Frontal cortex (tissue), 4 donors: ENCODE measurements around the gene STEEP1. TPM values are rescaled to one million over a fixed set of nuclear protein-coding genes. Genes with fewer than 3 reads are reported as not detected.
A peak's percentile ranks its signal among the peaks of the same experiment; 100 is the strongest.

Experiments
- DNase-seq, 2 donors: peaks; one replicate each; pipeline ENCODE4 v3.0.0; 2012; ENCODE audit warnings: low spot score in 2 of 2
- FAIRE-seq: peaks from 2 replicates; lab custom pipeline; 2012; peaks lifted over from hg19 to GRCh38; lab: Jason Lieb, UNC
- total RNA-seq: library from RNA; depleted of rRNA; stranded (reverse); fragments of >200 nt; gene quantifications from one replicate; pipeline ENCODE4 v1.2.3, GENCODE V29; 2014
- donor health status: control.
- donor health status: control.
- donor health status: control.

Gene STEEP1
- total RNA-seq, result 35.1 TPM

DNA sequence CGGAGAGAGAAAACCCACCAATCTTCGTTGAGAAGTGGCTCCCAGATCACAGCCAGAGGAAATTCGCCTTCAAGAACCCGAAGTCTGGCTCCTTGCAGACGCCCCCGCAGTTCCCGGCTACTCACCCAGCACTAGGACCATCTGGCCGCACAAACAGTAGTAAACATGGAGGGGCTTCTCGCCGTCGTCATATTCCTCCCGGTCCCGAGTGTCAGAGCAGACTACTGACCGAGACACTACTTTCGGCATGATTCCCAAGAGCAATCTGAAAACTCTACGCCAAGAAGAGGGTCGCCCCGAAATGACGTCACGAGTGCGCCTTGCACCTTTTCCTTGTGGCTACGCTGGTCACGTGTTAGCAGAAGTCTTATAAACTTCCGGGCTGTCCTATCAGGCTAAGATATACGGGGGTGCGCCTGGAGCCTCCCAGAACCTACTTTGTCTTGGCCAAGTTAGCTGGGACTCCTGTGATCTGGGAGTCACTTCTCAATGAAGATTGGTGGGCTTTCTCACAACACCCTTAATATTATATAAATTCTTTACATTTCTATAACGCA, at the start of gene STEEP1:
Gene STEEP1, minus strand, starts transcription at position 303 of the 557 bp plus-strand sequence. Its CDS starts 54 bp downstream, at position 249.
- DNase-seq (peak; percentile 48 to 64), FAIRE-seq (no peak)

DNA sequence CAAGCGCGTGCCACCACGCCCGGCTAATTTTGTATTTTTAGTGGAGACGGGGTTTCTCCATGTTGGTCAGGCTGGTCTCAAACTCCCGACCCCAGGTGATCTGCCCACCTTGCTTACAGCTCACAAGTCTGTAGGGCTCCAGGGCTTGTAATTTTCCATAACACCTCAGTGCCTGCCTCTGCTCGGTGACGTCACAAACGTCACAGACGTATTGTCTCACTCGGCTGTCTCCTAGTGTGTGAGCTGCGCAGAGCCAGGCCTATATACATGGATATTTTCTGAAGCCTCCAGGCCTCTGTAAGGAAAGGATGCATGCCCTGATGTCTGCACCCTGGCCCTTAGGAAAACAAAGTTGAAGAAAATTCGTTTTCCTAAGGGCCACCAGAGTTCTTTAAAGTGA, 49.6 kb upstream of the STEEP1 start:
- FAIRE-seq (no peak), DNase-seq (no peak)

DNA sequence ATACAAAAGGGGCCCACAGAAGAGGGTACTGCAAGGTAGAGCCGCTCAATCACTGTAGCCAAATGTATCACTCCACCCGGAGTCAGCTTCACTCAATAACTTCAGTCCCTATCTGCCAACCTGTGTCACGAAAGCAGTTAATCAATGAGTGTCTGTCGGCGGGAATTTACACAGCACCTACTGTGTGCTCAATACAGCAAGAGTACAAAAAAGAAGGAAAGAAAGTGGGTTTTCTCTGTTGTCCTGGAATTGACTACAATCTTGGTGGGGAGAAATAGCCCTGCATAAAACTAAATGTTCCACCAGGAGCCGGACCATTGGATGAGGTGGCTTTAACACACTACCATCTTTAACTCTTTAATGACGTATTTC, 41.8 kb upstream of the STEEP1 start:
- DNase-seq, result no peak
- no peak for FAIRE-seq

DNA sequence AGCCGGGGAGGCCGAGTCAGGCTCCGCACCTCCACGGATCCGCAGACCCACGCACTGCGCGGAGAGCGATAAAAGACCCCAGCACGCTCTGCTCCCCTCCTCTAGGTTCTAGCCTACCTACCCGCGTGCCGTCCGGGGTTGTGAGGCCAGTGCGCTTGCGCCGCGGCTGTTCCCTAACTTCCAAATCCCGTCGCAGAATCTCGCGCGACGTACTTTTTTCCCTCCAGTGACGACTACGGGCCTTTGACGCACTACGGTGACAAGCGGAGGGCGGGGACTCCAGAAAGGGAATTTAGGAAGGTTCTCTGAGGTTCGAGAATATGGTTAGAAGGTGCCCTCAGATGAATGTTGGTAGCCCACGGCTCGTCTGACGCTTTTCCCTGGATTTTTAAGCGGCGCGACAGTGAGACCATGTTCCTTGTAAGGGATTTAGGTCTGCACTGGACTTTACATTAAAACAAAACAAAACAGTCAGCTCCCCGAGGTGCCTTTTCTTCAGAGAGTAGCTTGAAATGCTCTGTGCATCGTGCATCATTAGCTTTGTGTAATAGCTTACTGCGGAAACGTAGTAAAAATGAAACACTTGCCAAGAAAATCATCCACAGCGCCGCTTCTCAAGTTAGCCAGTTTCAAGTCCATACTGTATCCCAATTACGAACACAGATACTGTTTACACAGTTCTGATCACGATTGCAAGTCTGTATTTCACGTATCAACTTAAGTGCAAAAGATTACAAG, 41.2 kb upstream of the STEEP1 start, which contains the start of gene NKRF:
Gene NKRF, minus strand, starts transcription at position 145 of the 738 bp plus-strand sequence.
- FAIRE-seq (no peak), DNase-seq (peak; percentile 71 to 76)

DNA sequence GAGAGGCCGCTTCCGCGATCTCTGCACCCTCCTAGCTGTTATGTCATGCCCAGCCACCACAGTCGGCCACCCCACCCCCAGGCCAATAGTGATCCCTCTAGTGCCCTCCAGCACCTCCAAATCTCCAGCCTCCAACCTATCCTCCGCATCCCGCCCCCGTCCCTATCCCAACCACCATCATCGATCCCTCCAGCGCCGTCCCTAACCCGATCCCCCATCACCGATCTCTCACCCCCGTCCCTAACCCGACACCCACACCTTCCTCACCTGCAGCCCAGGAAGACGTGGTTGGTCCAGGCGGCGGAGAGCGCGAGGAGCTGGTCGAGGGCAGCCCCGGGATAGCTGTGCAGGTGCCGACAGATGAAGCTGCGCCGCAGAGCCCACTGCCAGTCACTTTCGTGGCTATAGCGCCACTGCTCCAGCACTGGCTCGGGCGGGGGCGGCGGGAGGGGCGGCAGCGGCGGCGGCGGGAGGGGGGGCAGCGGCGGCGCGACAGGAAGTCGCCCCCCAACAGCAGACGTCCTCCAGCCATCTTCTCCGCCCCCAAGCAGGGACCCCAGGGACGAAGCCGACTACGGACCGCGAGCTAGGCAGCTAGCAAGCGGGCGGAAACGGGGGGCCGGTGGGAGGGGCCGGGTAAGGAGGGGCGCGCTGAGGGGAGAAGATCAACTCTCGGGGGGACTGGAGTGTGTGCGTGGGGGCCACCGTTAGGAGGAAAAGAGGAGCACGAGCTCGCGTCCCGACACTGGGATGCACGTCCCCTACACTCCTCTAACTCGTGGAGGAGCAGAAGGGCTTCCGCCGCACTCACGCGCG, 40.5 kb upstream of the STEEP1 start:
- FAIRE-seq (no peak), DNase-seq (peak in 1 of 2 donors; percentile 45)

DNA sequence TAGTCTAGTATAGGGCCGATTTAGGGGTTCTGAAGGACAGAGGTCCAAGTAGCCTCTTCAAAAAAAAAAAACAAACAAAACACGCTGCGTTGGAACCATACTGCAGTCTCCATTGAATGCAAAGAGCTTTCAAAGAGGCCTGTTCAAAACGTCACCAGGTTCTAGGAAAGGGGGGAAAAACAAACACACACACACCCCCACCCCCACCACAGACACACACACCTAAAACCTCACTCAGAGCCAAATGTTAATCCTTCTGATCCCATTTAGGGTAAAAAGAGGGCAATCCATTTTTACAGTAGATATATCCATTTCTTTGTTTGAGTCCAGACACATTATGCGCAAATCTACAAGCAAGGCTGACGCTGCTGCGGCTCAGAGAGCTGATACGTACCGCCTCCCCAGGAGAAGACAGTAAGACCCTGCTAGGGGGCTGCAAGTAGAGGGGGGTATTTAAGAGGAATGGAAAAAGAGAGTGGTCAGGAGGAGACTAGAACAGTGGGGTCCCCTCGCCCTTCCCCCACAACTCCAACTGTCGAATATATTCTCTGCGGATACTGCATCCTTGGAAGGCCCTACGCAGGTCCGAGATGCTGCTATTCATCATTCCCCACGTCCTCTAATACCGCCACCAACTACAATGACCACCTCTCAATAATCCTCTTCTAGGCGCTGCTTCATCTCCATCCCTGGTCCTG, 39.7 kb upstream of the STEEP1 start:
- no peak for DNase-seq
- FAIRE-seq, result no peak

DNA sequence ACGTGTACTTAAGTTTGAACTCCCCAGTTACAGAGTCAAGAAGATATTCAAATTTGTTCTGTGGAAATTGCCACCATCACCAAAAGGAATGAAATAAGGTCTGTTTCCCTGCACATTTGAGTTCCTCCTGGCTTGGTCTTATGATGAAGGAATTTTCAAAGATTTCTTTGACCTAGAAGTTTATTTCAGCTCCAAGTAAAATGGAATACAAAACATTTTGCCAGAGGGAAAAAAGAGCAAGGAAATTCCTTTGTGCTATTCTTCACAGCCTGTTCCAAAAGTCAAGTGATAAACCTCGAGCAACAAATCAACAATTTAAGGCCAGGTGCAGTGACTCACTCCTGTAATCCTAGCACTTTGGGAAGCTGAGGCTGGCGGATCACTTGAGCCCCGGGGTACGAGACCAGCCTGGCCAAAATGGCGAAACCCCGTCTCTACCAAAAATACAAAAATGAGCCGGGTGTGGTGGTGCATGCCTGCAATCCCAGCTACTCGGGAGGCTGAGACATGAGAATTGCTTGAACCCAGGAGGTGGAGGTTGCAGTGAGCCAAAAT, 37.6 kb upstream of the STEEP1 start:
- DNase-seq (no peak), FAIRE-seq (no peak)

DNA sequence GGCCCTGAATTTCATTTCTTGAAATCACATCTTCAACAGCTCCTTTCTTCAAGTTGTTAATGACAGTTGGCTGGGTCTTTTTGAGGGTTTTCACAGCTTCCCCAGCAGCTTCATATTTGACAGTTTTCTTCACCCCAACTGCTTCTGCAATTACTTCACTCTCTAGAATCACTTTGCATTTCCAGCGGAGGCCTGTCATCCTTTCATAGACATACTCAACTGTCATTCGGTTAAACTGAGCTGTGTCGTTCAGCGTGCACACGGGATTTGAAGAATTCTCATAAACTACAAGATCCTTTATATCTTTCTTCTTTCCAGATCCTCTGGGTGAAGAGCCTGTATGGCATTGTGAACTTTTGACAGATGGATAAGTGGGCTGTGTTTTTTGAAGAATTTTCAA, 24.6 kb upstream of the STEEP1 start:
- DNase-seq (no peak), FAIRE-seq (no peak)

DNA sequence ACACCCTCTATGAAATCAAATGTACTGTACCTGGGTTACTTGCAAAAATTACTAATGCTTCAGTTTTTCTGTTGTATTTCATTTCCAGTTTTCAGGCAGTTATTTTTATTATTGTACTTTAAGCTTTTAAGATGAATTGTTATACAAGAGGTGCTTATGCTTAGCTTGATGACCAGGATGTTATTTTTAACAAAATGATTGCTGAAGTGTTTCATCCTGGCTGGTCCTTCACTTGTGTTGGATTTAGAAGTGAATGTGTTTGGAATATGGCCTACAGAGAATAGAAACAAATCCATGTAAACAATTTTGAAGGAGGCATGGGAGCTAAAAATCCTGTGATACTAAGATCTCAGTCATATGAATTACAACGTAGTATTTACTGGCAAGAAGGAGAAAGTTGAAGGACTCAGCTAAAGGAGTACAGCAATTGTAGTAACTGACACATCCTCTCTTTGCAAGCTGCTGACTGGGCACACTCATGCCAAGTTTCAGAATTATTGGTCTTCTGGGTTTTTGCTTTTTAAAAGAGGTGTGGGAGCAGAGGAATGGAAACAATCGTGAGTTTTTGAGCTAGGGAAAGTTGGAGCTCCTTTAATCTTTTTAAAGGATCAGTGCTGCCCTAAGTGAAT, 18.3 kb upstream of the STEEP1 start:
- FAIRE-seq (no peak), DNase-seq (no peak)

DNA sequence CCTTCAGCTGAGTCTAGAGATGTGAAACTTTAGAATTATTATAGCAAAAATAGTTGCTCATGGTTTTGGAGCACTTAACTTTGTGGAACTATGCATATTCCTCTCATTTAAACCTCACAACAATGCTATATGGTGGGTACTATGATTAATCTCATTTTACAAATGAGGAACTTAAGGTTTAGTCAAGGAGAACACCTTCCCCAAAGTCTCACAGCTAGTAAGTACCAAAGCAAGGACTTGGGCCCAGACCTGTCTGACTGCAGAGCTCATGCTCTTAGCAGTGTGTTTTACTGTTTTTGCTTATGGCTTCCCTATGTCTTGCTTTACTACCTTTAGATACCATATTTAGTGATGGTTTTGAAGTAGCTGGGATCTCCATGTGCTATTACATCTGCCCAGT, 14.2 kb upstream of the STEEP1 start:
- FAIRE-seq (no peak), DNase-seq (no peak)

DNA sequence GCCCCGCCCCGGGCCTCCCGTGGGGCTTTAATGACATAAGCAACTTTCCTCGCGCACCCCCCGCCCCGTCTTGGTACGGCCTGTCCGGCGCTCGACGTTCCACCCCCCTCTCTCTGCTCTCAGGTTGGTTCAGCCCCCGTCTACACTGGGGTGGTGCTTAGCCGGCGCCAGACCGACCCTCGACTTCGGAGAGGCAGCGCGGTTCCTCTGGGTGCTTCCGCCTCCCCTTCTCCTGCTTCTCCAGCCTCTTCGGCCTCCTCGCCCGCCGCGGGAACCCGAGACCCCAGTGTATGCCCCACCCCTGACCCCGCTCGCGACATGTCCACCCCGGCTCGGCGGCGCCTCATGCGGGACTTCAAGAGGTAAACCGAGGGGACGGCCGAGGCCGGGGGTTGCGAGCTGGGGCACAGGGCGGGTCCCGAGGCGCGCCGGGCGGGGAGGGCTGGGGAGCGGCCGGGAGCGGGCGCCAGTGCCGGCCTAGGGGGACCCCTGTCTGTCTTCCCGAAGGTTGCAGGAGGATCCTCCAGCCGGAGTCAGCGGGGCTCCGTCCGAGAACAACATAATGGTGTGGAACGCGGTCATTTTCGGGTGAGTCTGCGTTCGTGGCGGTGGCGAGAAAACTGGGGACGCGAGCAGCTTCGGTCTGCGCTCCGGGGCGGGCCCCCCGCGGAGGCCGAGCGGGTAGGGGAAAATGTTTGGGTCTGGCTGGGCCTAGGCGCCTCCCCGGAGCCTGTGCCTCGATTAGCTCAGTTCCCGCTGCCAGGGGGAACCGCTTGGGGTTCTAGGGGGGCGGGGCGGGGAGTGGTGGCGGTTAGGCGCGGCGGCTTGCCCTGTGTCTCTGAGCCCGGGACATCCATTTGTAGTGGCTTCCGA, 9.4 kb upstream of the STEEP1 start, which contains the start of gene UBE2A:
Gene UBE2A, plus strand, starts transcription at position 170 of the 873 bp plus-strand sequence. Its CDS starts 149 bp downstream, at position 319.
- no peak for FAIRE-seq
- DNase-seq, result peak; percentile 82 to 84

DNA sequence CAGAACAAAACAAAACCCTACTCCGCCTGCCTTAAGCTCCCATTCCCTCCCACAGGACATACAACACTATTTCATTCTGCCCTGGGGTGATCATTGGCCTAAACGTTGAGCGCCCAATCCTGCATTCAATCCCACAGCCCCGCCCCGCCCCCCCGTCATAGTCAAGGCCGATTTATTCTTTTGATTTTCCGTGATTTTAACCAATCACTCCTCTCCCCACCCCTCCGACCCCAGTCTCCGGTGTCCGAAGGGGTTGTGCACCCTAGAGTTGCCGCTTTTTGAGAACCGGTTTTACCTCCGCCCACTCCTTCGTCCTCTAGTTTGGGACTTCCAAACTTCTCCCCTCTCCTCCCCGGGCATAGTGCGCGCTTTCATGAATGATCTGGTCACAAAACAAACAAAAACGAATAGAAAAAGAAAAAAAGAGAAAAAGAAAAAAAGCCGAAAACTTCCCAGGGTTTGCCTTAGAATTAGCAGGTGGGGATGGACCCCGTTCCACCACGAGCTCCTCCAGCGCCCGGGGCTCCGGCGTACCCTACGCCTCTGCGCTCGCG, 8.7 kb upstream of the STEEP1 start:
- DNase-seq (peak; percentile 18 to 20), FAIRE-seq (no peak)

DNA sequence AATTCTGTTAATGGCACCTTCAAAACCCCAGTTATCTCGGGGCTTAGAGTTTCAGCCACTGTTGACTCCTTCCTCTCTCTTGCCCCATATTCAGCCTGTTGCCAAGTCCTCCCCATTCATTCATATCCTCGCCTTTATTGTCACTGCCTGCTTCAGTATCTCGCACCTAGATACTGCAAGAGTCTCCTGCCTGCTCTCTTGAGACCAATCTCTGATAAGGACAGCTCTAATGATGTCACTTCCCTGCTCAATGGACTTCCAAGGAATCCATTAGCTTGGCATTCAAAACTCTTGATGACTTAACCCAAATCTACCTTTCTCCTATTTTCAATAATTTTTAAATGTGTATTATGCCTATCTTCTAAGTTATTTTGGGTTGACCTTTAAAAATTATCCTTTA, 8.0 kb upstream of the STEEP1 start:
- FAIRE-seq, result no peak
- no peak for DNase-seq

DNA sequence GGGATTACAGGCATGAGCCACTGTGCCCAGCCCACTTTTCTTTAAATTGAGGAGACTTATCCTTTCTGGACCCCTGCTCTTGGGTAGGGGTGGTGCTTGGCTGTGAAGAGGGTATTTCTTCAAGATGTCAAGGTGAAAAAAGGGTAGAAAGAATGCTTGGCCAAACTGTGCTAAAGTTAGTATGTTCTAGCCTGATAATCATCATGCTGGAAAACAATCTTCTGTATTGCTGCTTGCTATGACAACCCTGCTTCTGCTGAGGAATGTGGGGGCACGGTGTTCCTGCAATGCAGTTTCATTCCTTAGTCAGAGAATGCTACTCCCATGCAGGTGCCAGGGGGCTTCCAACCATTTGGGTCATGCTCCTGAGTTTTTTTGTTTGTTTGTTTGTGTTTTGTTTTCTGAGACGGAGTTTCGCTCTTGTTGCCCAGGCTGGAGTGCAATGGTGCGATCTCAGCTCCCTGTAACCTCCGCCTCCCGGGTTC, 5.2 kb upstream of the STEEP1 start:
- no peak for DNase-seq
- no peak for FAIRE-seq

DNA sequence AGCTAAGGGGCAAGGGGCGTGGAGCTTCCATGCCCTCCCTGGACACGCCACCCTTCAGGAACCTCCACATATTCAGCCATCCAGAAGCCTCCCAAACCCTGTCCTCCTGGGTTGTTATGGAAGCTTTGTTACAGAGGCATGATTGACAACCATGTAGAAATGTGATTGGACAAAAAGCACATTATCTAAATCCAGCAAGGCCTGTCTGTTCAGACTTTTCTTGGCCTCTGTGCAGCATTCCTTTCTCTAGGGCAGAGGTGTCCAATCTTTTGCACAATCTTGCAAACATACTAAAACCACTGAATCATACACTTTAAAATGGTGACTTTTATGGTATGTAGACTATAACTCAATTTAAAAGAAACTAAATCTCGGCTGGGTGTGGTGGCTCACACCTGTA, 12.7 kb downstream of the STEEP1 start:
- FAIRE-seq, result no peak

DNA sequence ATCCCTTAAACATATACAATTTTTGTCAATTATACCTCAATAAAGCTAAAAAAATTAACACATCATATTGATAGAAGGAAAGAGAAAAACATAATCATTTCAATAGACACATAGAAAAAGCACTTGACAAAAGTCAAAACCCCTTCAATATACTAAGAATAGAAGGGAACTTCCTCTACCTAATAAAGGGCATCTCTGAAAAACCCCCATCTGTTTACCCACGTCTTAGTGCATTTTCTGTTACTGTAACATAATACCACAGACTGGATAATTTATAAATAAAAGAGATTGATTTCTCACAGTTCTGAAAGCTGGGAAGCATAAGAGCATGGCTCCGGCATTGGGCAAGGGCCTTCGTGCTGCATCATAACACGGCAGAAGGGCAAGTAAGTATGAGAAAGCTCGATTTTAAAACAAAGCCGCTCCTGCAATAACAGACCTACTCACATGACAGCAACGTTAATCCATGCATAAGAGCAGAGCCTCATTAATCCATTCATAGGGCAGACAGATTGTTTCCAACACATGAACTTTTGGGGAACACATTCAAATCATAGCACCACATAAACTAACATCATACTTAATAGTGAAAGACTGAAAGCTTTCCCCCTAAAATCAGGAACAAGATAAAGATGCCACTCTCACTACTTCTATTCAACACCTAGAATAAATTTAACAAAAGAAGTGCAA, 15.7 kb downstream of the STEEP1 start:
- FAIRE-seq (no peak), DNase-seq (no peak)

More for the DNA sequence above, 12.7 kb downstream of the STEEP1 start:
- DNase-seq, result no peak

DNA sequence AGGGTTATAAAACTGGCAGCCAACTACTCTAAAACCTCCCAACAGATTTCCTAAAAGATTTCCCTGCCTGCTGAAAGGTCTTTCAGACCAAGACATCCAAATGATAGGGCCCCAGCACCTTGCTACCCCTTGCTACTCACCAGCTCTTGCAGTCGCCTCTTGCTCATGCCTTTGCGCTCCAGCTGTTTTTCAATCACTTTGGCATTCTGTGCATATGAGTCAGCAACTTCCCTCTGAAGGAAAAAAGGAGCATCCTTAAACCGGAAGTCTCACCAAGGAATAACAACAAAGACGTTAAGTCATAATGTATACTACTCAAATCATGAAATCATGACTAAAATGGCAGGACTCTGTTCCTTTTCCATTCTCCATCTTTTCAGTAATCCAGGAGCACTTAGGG, 24.0 kb downstream of the STEEP1 start:
- FAIRE-seq (no peak), DNase-seq (no peak)
